Stimulated activated CD4-positive, alpha-beta T cell treated with anti-CD3 and anti-CD28 coated beads, Interleukin-4, amount 100 ng/mL, for 48 hours (primary cell): Measurements from ENCODE around the gene OTULIN.

Experiments used
- DNase-seq, 2 donors: peaks; one replicate each; pipeline ENCODE4 v3.0.0-alpha.2; 2020; ENCODE audit warnings: low read depth in 2 of 2

The OTULIN gene

GRCh38 chr5:14741801-14742440, 77.4 kb downstream of the OTULIN start:
- no peak for DNase-seq

- DNase-seq: no peak
Observed at GRCh38 chr5:14742498-14742897, 78.0 kb downstream of the OTULIN start.

- no peak for DNase-seq
Observed at GRCh38 chr5:14743601-14744295, 79.2 kb downstream of the OTULIN start.

GRCh38 chr5:14744296-14745187, 80.0 kb downstream of the OTULIN start:
- no peak for DNase-seq

GRCh38 chr5:14745188-14745563, 80.7 kb downstream of the OTULIN start:
- DNase-seq: no peak

GRCh38 chr5:14745753-14746152, 81.2 kb downstream of the OTULIN start:
- DNase-seq: no peak

GRCh38 chr5:14748180-14748900, 83.8 kb downstream of the OTULIN start:
- no peak for DNase-seq
